Tibial nerve (tissue), 4 donors: Measurements from ENCODE around the gene CXCL16.

Experiments
- CTCF ChIP-seq, 5 experiments: fragments of 200-600 bp in 3 of 5; fragments of 450-650 bp in 2 of 5; sonication (generic) in 3 of 5; IDR thresholded peaks; one replicate each; pipeline ENCODE4 v1.5.1; 2016 to 2019; ENCODE audit warnings: antibody characterized with exemption in 5 of 5, mild to moderate bottlenecking in 3 of 5, moderate library complexity in 2 of 5
- EP300 ChIP-seq, 2 donors: sonication (generic); formaldehyde crosslinking; IDR thresholded peaks; one replicate each; pipeline ENCODE4 v1.6.1; 2017; ENCODE audit warnings: antibody characterized with exemption in 2 of 2, mild to moderate bottlenecking in 1 of 2
- POLR2A ChIP-seq, 2 donors: fragments of 450-650 bp; IDR thresholded peaks; one replicate each; pipeline ENCODE4 v1.6.1; 2017; ENCODE audit warnings: antibody characterized with exemption in 2 of 2, mild to moderate bottlenecking in 2 of 2, moderate library complexity in 2 of 2

- TF ChIP-seq CTCF (IDR thresholded peaks at IDR 0.05) (no peak), POLR2A (IDR thresholded peaks at IDR 0.05) (no peak), EP300 (IDR thresholded peaks at IDR 0.05) (no peak)
Measured at GRCh38 chr17:4715063-4715744, 24.5 kb downstream of the CXCL16 start.
